Measurements from ENCODE around the gene ST7L. TPM values are rescaled to one million over a fixed set of nuclear protein-coding genes. Genes with fewer than 3 reads are reported as not detected.
A peak's percentile ranks its signal among the peaks of the same experiment; 100 is the strongest.

ST7L gene
- total RNA-seq, 1 experiment from 2014 or later, result 18.0 TPM

DNA sequence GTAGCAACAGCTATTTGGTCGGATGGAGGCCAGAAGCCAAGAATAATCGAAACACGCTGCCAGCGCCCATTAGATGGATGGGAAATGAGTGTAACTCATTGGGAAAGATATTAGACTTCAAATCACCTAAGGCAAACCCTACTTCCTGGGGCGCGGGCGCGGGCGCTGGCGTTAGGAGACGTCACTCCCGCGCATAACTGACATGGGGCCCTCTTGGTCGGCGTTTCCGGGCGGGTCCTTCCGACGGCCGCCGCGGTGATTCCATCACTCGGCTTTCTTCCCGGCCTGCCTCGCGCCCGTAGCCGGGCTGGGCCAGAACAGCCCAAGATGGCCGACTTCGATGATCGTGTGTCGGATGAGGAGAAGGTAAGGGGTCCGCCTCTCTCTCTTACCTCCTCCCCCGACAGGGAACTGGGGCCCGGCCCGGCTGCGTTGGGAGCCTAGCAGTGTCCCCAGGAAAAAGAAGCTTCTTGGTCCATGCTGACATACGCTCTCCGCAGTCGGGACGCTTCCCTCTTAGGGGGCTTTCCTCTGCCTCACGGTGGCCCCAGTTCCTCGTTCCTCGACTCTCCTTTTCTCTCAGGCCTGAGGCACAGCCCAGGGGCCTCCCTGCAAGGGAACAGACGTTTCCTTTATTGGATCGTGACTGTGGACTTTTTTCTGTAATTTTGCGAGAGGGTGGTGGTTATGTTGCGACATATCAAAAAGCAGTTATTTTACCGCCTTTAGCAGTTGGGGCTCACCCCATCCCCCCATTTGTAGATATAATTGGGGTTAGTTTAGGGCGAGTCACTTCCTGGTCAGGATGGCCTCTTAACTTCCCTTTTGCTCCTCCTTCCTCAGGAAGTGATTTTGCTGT, 806 bp upstream of the ST7L start, which contains the start of gene CAPZA1 (continued):
- TF ChIP-seq, protein P1, sequence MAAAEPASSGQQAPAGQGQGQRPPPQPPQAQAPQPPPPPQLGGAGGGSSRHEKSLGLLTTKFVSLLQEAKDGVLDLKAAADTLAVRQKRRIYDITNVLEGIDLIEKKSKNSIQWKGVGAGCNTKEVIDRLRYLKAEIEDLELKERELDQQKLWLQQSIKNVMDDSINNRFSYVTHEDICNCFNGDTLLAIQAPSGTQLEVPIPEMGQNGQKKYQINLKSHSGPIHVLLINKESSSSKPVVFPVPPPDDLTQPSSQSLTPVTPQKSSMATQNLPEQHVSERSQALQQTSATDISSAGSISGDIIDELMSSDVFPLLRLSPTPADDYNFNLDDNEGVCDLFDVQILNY (CRISPR knock-in tag; IDR thresholded peaks at IDR 0.05), result peak; percentile 59; the same call in 1 of the 2 replicates
- TF ChIP-seq, protein P2, sequence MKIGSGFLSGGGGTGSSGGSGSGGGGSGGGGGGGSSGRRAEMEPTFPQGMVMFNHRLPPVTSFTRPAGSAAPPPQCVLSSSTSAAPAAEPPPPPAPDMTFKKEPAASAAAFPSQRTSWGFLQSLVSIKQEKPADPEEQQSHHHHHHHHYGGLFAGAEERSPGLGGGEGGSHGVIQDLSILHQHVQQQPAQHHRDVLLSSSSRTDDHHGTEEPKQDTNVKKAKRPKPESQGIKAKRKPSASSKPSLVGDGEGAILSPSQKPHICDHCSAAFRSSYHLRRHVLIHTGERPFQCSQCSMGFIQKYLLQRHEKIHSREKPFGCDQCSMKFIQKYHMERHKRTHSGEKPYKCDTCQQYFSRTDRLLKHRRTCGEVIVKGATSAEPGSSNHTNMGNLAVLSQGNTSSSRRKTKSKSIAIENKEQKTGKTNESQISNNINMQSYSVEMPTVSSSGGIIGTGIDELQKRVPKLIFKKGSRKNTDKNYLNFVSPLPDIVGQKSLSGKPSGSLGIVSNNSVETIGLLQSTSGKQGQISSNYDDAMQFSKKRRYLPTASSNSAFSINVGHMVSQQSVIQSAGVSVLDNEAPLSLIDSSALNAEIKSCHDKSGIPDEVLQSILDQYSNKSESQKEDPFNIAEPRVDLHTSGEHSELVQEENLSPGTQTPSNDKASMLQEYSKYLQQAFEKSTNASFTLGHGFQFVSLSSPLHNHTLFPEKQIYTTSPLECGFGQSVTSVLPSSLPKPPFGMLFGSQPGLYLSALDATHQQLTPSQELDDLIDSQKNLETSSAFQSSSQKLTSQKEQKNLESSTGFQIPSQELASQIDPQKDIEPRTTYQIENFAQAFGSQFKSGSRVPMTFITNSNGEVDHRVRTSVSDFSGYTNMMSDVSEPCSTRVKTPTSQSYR (CRISPR knock-in tag; IDR thresholded peaks at IDR 0.05), result no peak
- TF ChIP-seq FOXJ3 (CRISPR knock-in tag; IDR thresholded peaks at IDR 0.05; ENCODE audit: borderline replicate concordance) (no peak), MXD4 (CRISPR knock-in tag; IDR thresholded peaks at IDR 0.05; ENCODE audit: borderline replicate concordance) (no peak), ESRRA (CRISPR knock-in tag; IDR thresholded peaks at IDR 0.05; ENCODE audit: borderline replicate concordance) (0 out of 2 replicates have a peak, but pooled peaks have one; percentile 38), ZNF121 (CRISPR knock-in tag; IDR thresholded peaks at IDR 0.05) (no peak), ZNF263 (CRISPR knock-in tag; IDR thresholded peaks at IDR 0.05; ENCODE audit: low read depth) (no peak), ZNF232 (CRISPR knock-in tag; IDR thresholded peaks at IDR 0.05) (no peak), FOXP4 (CRISPR knock-in tag; IDR thresholded peaks at IDR 0.05) (0 out of 2 replicates have a peak, but pooled peaks have one; percentile 17), TEAD1 (CRISPR knock-in tag; IDR thresholded peaks at IDR 0.05) (peak; percentile 15; the same call in 1 of the 2 replicates), ARID4B (CRISPR knock-in tag; IDR thresholded peaks at IDR 0.05; ENCODE audit: borderline replicate concordance) (peak; percentile 69), ZNF425 (CRISPR knock-in tag; conservative IDR thresholded peaks at IDR 0.05) (no peak), IRF1 (CRISPR knock-in tag; IDR thresholded peaks at IDR 0.05) (no peak), GRHL2 (CRISPR knock-in tag; IDR thresholded peaks at IDR 0.05; ENCODE audit: insufficient replicate concordance, severe bottlenecking) (no peak), SOX15 (CRISPR knock-in tag; IDR thresholded peaks at IDR 0.05) (no peak), NR2C2 (CRISPR knock-in tag; IDR thresholded peaks at IDR 0.05) (0 out of 2 replicates have a peak, but pooled peaks have one; percentile 31), ZNF219 (CRISPR knock-in tag; IDR thresholded peaks at IDR 0.05; ENCODE audit: borderline replicate concordance) (no peak)
- TF ChIP-seq, protein P3, sequence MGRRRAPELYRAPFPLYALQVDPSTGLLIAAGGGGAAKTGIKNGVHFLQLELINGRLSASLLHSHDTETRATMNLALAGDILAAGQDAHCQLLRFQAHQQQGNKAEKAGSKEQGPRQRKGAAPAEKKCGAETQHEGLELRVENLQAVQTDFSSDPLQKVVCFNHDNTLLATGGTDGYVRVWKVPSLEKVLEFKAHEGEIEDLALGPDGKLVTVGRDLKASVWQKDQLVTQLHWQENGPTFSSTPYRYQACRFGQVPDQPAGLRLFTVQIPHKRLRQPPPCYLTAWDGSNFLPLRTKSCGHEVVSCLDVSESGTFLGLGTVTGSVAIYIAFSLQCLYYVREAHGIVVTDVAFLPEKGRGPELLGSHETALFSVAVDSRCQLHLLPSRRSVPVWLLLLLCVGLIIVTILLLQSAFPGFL (CRISPR knock-in tag; IDR thresholded peaks at IDR 0.05; ENCODE audit: borderline replicate concordance), result no peak
- TF ChIP-seq, protein P4, sequence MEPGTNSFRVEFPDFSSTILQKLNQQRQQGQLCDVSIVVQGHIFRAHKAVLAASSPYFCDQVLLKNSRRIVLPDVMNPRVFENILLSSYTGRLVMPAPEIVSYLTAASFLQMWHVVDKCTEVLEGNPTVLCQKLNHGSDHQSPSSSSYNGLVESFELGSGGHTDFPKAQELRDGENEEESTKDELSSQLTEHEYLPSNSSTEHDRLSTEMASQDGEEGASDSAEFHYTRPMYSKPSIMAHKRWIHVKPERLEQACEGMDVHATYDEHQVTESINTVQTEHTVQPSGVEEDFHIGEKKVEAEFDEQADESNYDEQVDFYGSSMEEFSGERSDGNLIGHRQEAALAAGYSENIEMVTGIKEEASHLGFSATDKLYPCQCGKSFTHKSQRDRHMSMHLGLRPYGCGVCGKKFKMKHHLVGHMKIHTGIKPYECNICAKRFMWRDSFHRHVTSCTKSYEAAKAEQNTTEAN (CRISPR knock-in tag; IDR thresholded peaks at IDR 0.05), result no peak

Data from WTC11 (cell line).